HEK293T (cell line): ENCODE results near the gene SLC9A2.

ENCODE experiments used
- CTCF ChIA-PET: fragments of 350-600 bp; formaldehyde crosslinking; extraction: SDS; loops from one replicate; lab custom pipeline; 2021; ENCODE audit warnings: antibody characterized with exemption, inconsistent platforms; lab: Yijun Ruan, JAX
- POLR2A ChIA-PET: fragments of 350-600 bp; formaldehyde crosslinking; extraction: SDS; loops from one replicate; lab custom pipeline; 2020; ENCODE audit warnings: antibody characterized with exemption, inconsistent platforms; lab: Yijun Ruan, JAX
- DNase-seq: peaks from one replicate; pipeline ENCODE4 v3.0.0; 2012; ENCODE audit warnings: mixed read lengths; ENCODE audit errors: extremely low spot score
- ARNT ChIP-seq: fragments of 450-650 bp; IDR thresholded peaks from 2 replicates; pipeline ENCODE4 v1.6.1; 2017; ENCODE audit warnings: mild to moderate bottlenecking
- BHLHE40 ChIP-seq: fragments of 450-650 bp; IDR thresholded peaks from 2 replicates; pipeline ENCODE4 v1.6.1; 2016; ENCODE audit warnings: mild to moderate bottlenecking, moderate library complexity, borderline replicate concordance
- CTBP1 ChIP-seq: fragments of 450-650 bp; IDR thresholded peaks from 2 replicates; pipeline ENCODE4 v1.6.1; 2016; ENCODE audit warnings: borderline replicate concordance
- ELF4 ChIP-seq: fragments of 450-650 bp; IDR thresholded peaks from 2 replicates; pipeline ENCODE4 v1.6.1; 2017; ENCODE audit warnings: antibody characterized with exemption
- FOXA1 ChIP-seq: fragments of 450-650 bp; IDR thresholded peaks from 2 replicates; pipeline ENCODE4 v1.6.1; 2016; ENCODE audit warnings: mild to moderate bottlenecking
- FOXK2 ChIP-seq: fragments of 450-650 bp; IDR thresholded peaks from 2 replicates; pipeline ENCODE4 v1.6.1; 2016; ENCODE audit warnings: mild to moderate bottlenecking
- FOXM1 ChIP-seq: fragments of 450-650 bp; IDR thresholded peaks from 2 replicates; pipeline ENCODE4 v1.6.1; 2017; ENCODE audit warnings: mild to moderate bottlenecking, borderline replicate concordance
- HDGF ChIP-seq: fragments of 450-650 bp; IDR thresholded peaks from 2 replicates; pipeline ENCODE4 v1.6.1; 2017; ENCODE audit warnings: antibody characterized with exemption, borderline replicate concordance
- L3MBTL2 ChIP-seq: fragments of 450-650 bp; conservative IDR thresholded peaks from 2 replicates; pipeline ENCODE4 v1.6.1; 2016; ENCODE audit warnings: mild to moderate bottlenecking
- LEF1 ChIP-seq: fragments of 450-650 bp; IDR thresholded peaks from 2 replicates; pipeline ENCODE4 v1.6.1; 2017; ENCODE audit warnings: mild to moderate bottlenecking, borderline replicate concordance
- NFRKB ChIP-seq: fragments of 450-650 bp; IDR thresholded peaks from 2 replicates; pipeline ENCODE4 v1.6.1; 2016; ENCODE audit warnings: mild to moderate bottlenecking, moderate library complexity
- SP1 ChIP-seq: fragments of 450-650 bp; IDR thresholded peaks from 2 replicates; pipeline ENCODE4 v1.6.1; 2017
- SUZ12 ChIP-seq: fragments of 450-650 bp; IDR thresholded peaks from 2 replicates; pipeline ENCODE4 v1.6.1; 2016; ENCODE audit warnings: mild to moderate bottlenecking
- TARDBP ChIP-seq: fragments of 450-650 bp; IDR thresholded peaks from 2 replicates; pipeline ENCODE4 v1.6.1; 2016
- ZNF384 ChIP-seq: fragments of 450-650 bp; IDR thresholded peaks from 2 replicates; pipeline ENCODE4 v1.6.1; 2016
- TF ChIP-seq, protein P1 (sequence below): fragments of 450-650 bp; IDR thresholded peaks from 2 replicates; pipeline ENCODE4 v1.6.1; 2016

Gene SLC9A2

GRCh38 chr2:102677244-102678215 is 58.2 kb downstream of the SLC9A2 start:
- ChIA-PET POLR2A (no interaction called here), CTCF (interaction anchor here (0.7 kb wide), 1 partner anchor 721 kb away, joined by 3 read pairs; no protein-coding TSS in a partner anchor)
- DNase-seq = no peak
- no peak for TF ChIP-seq SP1
- TF ChIP-seq ZNF384 = no peak
- no peak for TF ChIP-seq FOXA1
- TF ChIP-seq HDGF = no peak
- TF ChIP-seq L3MBTL2 = no peak
- TF ChIP-seq, protein P1, sequence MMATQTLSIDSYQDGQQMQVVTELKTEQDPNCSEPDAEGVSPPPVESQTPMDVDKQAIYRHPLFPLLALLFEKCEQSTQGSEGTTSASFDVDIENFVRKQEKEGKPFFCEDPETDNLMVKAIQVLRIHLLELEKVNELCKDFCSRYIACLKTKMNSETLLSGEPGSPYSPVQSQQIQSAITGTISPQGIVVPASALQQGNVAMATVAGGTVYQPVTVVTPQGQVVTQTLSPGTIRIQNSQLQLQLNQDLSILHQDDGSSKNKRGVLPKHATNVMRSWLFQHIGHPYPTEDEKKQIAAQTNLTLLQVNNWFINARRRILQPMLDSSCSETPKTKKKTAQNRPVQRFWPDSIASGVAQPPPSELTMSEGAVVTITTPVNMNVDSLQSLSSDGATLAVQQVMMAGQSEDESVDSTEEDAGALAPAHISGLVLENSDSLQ = no peak
- TF ChIP-seq LEF1 = no peak
- TF ChIP-seq TARDBP = no peak
- no peak for TF ChIP-seq FOXK2
- TF ChIP-seq ARNT = no peak
- no peak for TF ChIP-seq NFRKB
- TF ChIP-seq SUZ12 = no peak
- TF ChIP-seq CTBP1 = no peak
- TF ChIP-seq FOXM1 = no peak
- no peak for TF ChIP-seq ELF4
- TF ChIP-seq BHLHE40 = no peak

GRCh38 chr2:102678442-102678841 is 59.1 kb downstream of the SLC9A2 start:
- no peak for TF ChIP-seq FOXK2
- TF ChIP-seq SUZ12 = no peak
- TF ChIP-seq FOXM1 = no peak
- no peak for TF ChIP-seq ELF4
- TF ChIP-seq ZNF384 = no peak
- no peak for TF ChIP-seq ARNT
- no peak for TF ChIP-seq FOXA1
- TF ChIP-seq L3MBTL2 = no peak
- TF ChIP-seq CTBP1 = no peak
- TF ChIP-seq HDGF = no peak
- no peak for TF ChIP-seq TARDBP
- TF ChIP-seq NFRKB = no peak
- TF ChIP-seq, protein P1 = no peak
- TF ChIP-seq LEF1 = no peak
- TF ChIP-seq BHLHE40 = no peak
- TF ChIP-seq SP1 = no peak
- CTCF ChIA-PET = no interaction called here
- POLR2A ChIA-PET = no interaction called here
- no peak for DNase-seq

DNA sequence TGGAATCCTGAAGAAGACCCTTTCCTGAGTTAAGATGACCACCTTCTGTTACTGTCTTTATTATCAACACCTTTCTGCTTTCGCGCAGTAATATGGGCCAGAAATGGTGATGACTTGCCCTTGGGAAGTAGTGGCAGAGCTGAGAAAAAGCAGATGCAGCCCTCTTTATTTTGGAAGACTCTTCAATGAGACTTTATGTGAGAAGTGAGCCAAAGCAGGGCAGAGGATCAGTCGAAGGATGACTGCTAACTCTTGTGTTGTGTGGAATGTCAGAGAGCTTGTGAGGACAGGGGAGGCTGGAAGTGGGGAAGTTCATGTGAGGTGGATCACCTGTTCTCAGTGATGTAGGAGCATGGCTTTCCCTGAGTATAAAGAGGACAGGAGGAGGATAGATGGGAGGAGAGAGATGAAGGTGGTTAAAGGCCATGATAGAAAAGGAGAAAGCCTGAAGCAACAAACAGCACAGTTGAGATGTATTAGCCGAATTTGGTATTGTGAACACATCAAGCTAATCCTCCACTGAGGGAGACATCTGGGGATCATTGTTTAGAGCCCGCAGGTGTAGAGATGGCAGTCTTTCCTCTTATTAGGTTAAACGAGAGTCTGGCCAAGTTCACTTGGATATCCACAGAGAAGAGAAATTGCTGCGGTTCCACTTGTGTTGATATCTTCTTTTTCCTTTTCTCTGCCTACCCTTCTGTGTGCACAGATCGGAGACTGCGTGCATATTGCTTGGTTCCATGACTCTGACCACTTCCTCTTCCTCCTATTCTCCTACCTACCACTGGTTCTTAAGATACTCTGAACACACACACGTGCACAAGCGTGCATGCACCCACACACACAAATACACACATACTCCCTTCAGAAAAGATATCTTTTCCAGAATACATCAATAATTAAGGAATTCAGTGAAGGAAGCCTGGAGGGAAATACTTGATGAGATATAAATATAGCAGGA is 67.4 kb downstream of the SLC9A2 start:
- TF ChIP-seq ZNF384 (no peak), HDGF (no peak), NFRKB (no peak), CTBP1 (no peak)
- TF ChIP-seq, protein P1 = no peak
- POLR2A ChIA-PET = no interaction called here
- DNase-seq = no peak
- CTCF ChIA-PET = interaction anchor here (0.6 kb wide), 1 partner anchor 1794 kb away, joined by 3 read pairs; no protein-coding TSS in a partner anchor

DNA sequence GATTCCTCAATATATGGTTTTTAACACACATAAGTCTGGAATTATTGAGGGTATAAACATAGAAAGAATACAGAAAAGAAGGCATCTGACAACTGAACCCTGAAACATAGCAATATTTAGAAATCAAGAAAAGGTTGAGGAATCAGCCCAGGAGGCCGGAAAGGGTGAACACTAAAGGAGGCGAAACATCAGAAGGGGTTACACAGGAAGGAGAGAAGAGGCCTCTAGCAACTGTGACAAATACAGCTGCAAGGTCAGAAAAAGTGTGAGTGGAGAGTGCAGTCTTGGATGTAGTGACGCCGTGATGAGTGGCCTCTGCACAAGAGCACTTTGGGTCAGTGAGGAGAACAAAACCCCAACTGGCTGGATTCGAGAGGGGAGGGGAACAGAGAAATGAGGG is 70.7 kb downstream of the SLC9A2 start:
- TF ChIP-seq FOXA1 (no peak), L3MBTL2 (no peak), FOXM1 (no peak), ZNF384 (no peak), NFRKB (no peak), BHLHE40 (no peak), SUZ12 (no peak), FOXK2 (no peak), TARDBP (no peak), ELF4 (no peak), SP1 (no peak), ARNT (no peak), LEF1 (no peak), CTBP1 (no peak), HDGF (no peak)
- TF ChIP-seq, protein P1 = no peak
- ChIA-PET CTCF (no interaction called here), POLR2A (no interaction called here)
- DNase-seq = no peak
